Activated naive CD4-positive, alpha-beta T cell treated with anti-CD3 and anti-CD28 coated beads, Interleukin-2, amount 50 U/mL, for 24 hours (primary cell): ENCODE measurements around the gene EPYC.
"Not testable (repeated sequence)": the region's sequence is repeated elsewhere in the genome, so short reads cannot be mapped to it uniquely, and the experiment has no call there.

ENCODE experiments used
- H3K27ac Mint-ChIP-seq: one replicate; pipeline ENCODE4 v1.8.0; 2021; ENCODE audit warnings: mild to moderate bottlenecking, mixed read lengths
- H3K27me3 Mint-ChIP-seq: one replicate; pipeline ENCODE4 v1.8.0; 2021; ENCODE audit warnings: mixed read lengths
- H3K36me3 Mint-ChIP-seq: one replicate; pipeline ENCODE4 v1.8.0; 2021; ENCODE audit warnings: mixed read lengths
- H3K4me1 Mint-ChIP-seq: one replicate; pipeline ENCODE4 v1.8.0; 2021; ENCODE audit warnings: mixed read lengths
- H3K4me3 Mint-ChIP-seq: one replicate; pipeline ENCODE4 v1.8.0; 2021; ENCODE audit warnings: mild to moderate bottlenecking, mixed read lengths
- H3K9me3 Mint-ChIP-seq: one replicate; pipeline ENCODE4 v1.8.0; 2021; ENCODE audit warnings: mixed read lengths

Gene EPYC

DNA sequence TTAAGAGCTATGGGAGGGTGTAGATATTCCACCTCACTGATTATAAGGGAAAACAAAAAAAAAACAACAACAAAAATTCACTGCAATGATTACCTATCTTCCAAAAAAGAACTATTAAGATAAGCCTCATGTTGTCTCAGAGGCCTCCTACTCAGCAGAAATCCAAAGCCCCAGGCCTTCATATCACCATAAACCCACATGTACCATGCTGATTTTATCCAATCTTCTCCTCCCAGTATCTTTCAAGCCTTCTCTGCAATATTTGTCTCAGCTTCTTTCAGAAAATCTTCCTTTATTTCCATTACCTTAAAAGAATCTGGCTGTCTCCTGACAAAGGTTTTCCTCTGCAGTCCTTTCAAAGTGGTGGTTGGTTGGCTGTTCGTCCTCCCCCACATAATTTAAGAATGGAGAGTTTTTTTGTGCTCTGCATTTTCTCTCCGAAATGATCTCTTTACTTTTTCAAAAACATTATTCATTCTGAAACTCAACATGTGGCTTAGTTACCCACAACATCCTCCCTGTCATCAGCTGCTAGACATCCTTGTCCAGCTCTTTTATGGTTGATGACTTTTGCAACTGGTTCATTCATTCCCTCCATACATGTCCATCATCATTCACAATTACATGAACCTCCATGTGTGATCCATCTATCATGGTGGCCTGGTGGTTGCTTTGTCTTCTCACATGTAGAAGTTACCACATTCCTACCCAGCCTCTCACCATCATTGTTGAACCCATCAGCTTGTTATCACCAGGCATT, 2.9 kb upstream of the EPYC start:
- no peaks in the 10 kb centered on the region for H3K36me3 Mint-ChIP-seq
- peaks cover 9% of the 10 kb centered on the region for H3K4me1 Mint-ChIP-seq
- no peak overlapping the region for H3K27ac Mint-ChIP-seq
- peaks cover 6% of the 10 kb centered on the region for H3K27me3 Mint-ChIP-seq
- no peaks in the 10 kb centered on the region for H3K9me3 Mint-ChIP-seq
- H3K4me3 Mint-ChIP-seq, result no peak overlapping the region

- no peaks in the 10 kb centered on the region for H3K27me3 Mint-ChIP-seq
- H3K36me3 Mint-ChIP-seq, result no peaks in the 10 kb centered on the region
- peaks cover 9% of the 10 kb centered on the region for H3K4me1 Mint-ChIP-seq
- H3K9me3 Mint-ChIP-seq, result no peaks in the 10 kb centered on the region
- H3K4me3 Mint-ChIP-seq, result no peak overlapping the region
- no peak overlapping the region for H3K27ac Mint-ChIP-seq
These were observed 1.0 kb downstream of the EPYC start for GRCh38 chr12:91003737-91004136.

DNA sequence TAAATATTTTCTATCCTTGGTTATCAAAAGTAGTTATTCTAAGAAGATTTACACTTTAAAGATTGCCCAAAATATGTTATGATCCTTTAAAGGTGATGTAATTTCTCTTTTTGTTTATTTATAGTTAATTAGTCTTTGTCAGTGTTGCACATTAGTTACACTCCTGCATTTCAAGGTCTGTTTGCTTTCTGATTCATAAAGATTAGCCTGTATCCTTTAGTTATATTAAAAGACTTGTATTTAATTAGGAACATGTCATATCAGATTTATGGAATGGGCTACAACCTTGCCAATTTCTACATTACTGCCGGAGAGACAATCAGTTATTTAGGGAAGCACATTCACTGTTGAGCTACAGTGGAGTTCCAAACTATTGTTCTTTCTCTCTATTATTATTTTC, 3.5 kb downstream of the EPYC start:
- H3K9me3 Mint-ChIP-seq, result no peaks in the 10 kb centered on the region
- H3K27ac Mint-ChIP-seq, result no peak overlapping the region
- no peaks in the 10 kb centered on the region for H3K27me3 Mint-ChIP-seq
- no peak overlapping the region for H3K4me3 Mint-ChIP-seq
- H3K36me3 Mint-ChIP-seq, result no peaks in the 10 kb centered on the region
- H3K4me1 Mint-ChIP-seq, result no peaks in the 10 kb centered on the region

- H3K4me1 Mint-ChIP-seq, result no peaks in the 10 kb centered on the region
- H3K4me3 Mint-ChIP-seq, result no peak overlapping the region
- no peaks in the 10 kb centered on the region for H3K27me3 Mint-ChIP-seq
- H3K36me3 Mint-ChIP-seq, result no peaks in the 10 kb centered on the region
- H3K27ac Mint-ChIP-seq, result no peak overlapping the region
- no peaks in the 10 kb centered on the region for H3K9me3 Mint-ChIP-seq
These were observed 4.8 kb downstream of the EPYC start for GRCh38 chr12:90999966-91000365.

DNA sequence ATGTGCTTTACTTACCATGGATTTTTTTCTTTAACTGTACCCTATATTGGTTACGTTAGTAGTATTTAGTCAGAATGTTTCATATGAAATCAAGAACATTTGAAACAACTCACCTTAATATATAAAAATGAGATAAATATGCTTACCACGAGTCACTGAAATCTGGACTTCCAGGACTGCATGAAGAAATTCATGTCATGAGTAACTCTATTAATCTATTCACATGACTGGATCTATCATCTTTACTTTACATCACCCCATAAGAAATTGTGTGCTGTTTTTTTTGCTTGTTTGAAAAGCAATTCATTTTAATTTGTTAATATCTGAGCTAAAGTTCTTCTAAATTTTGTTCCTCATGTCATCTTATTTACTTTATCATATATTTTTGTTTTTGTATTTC, 5.2 kb downstream of the EPYC start:
- no peaks in the 10 kb centered on the region for H3K27me3 Mint-ChIP-seq
- H3K9me3 Mint-ChIP-seq, result no peaks in the 10 kb centered on the region
- H3K4me1 Mint-ChIP-seq, result no peaks in the 10 kb centered on the region
- no peaks in the 10 kb centered on the region for H3K36me3 Mint-ChIP-seq
- H3K27ac Mint-ChIP-seq, result no peak overlapping the region
- H3K4me3 Mint-ChIP-seq, result no peak overlapping the region

GRCh38 chr12:90995010-90995409, 9.8 kb downstream of the EPYC start:
- Mint-ChIP-seq H3K36me3 (no peaks in the 10 kb centered on the region), H3K27me3 (peaks cover 4% of the 10 kb centered on the region), H3K4me3 (no peak overlapping the region), H3K27ac (no peak overlapping the region), H3K9me3 (no peaks in the 10 kb centered on the region), H3K4me1 (no peaks in the 10 kb centered on the region)

- Mint-ChIP-seq H3K9me3 (peaks cover 3% of the 10 kb centered on the region), H3K4me3 (no peak overlapping the region), H3K36me3 (no peaks in the 10 kb centered on the region), H3K27me3 (peaks cover 8% of the 10 kb centered on the region), H3K27ac (no peak overlapping the region), H3K4me1 (no peaks in the 10 kb centered on the region)
These were observed 12.8 kb downstream of the EPYC start for GRCh38 chr12:90991952-90992465.

DNA sequence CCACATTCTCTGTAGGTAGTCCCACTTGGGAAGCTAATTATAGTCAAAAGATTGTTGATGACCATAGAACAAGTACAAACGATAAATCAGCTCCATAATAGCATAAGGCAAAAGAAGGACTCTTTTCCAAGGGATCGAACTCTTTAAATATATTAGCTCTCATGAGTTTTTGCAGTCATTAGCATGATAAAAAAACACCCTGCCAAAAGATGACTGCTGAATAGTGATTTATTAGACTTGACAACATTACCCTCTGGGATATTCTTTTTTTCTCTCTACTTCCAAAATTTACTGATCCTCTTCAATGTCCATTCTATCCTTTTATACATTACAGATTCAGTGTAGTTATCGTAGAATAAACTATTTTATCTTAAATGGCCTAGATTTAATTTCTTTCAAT, 14.2 kb downstream of the EPYC start:
- Mint-ChIP-seq H3K4me1 (no peaks in the 10 kb centered on the region), H3K4me3 (no peak overlapping the region), H3K36me3 (no peaks in the 10 kb centered on the region), H3K27ac (no peak overlapping the region), H3K9me3 (peaks cover 4% of the 10 kb centered on the region), H3K27me3 (peaks cover 10% of the 10 kb centered on the region)

DNA sequence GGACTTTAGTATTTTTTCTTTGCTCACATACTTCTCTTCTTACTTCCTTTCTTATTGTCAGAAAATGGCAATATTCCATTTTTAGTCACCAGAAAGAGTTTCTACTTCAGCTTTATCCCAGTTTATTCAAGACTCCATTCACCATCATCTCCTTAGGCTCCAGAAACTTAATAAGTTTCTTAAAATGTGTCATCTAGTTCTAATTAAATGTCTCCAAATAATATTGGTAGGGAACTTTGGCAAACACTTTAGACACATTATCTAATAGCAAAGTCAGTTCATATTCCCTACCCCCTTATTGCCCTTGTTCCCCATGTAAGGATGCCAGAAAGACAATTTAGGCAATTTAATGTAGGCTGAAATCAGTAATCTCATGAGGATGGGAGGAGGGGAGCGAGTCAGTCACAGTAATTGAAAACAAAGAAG, 15.1 kb downstream of the EPYC start:
- Mint-ChIP-seq H3K4me3 (no peak overlapping the region), H3K27ac (no peak overlapping the region), H3K4me1 (no peaks in the 10 kb centered on the region), H3K36me3 (no peaks in the 10 kb centered on the region), H3K27me3 (peaks cover 10% of the 10 kb centered on the region), H3K9me3 (peaks cover 4% of the 10 kb centered on the region)

- H3K9me3 Mint-ChIP-seq, result peaks cover 4% of the 10 kb centered on the region
- H3K27ac Mint-ChIP-seq, result no peak overlapping the region
- no peaks in the 10 kb centered on the region for H3K4me1 Mint-ChIP-seq
- H3K27me3 Mint-ChIP-seq, result peaks cover 11% of the 10 kb centered on the region
- H3K4me3 Mint-ChIP-seq, result no peak overlapping the region
- no peaks in the 10 kb centered on the region for H3K36me3 Mint-ChIP-seq
These were observed 17.3 kb downstream of the EPYC start for GRCh38 chr12:90987520-90987919.

- peaks cover 8% of the 10 kb centered on the region for H3K27me3 Mint-ChIP-seq
- H3K4me3 Mint-ChIP-seq, result no peak overlapping the region
These were observed 17.7 kb downstream of the EPYC start for GRCh38 chr12:90987101-90987500.

DNA sequence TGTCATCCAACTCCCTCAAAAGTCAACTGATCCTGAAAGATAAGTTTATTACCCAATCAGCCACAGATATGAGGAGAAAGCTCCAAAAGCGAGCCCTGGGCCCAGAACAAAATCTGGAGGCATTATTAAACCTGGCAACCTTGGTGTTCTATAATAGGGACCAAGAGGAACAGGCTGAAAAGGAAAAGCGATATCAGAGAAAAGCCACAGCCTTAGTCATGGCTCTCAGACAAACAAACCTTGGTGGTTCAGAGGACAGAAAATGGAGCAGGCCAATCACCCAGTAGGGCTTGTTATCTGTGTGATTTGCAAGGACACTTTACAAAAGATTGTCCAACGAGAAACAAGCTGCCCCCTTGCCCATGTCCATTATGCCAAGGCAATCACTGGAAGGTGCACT, 19.4 kb downstream of the EPYC start:
- not testable (repeated sequence) for H3K27ac Mint-ChIP-seq, H3K27me3 Mint-ChIP-seq, H3K9me3 Mint-ChIP-seq, H3K4me1 Mint-ChIP-seq, H3K36me3 Mint-ChIP-seq, H3K4me3 Mint-ChIP-seq

More at GRCh38 chr12:90987101-90987500, 17.7 kb downstream of the EPYC start:
- Mint-ChIP-seq H3K9me3 (peaks cover 4% of the 10 kb centered on the region), H3K27ac (no peak overlapping the region), H3K4me1 (no peaks in the 10 kb centered on the region), H3K36me3 (no peaks in the 10 kb centered on the region)

DNA sequence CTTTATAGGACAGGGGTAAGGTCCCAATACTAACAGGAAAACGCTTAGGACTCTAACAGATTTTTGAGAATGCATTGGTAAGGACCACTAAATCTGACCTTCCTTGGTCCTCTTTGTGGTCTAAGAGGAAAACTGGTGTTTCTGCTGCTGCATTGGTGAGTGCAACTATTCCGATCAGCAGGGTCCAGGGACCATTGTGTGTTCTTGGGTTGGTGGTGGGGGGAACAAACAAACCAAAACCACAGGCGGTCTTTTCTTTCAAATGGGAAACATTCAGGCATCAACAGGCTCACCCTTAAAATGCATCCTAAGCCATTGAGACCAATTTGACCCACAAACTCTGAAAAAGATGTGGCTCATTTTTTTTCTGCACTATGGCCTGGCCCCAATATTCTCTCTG, 20.7 kb downstream of the EPYC start:
- H3K9me3 Mint-ChIP-seq, result peaks cover 4% of the 10 kb centered on the region
- no peak overlapping the region for H3K27ac Mint-ChIP-seq
- H3K4me3 Mint-ChIP-seq, result no peak overlapping the region

DNA sequence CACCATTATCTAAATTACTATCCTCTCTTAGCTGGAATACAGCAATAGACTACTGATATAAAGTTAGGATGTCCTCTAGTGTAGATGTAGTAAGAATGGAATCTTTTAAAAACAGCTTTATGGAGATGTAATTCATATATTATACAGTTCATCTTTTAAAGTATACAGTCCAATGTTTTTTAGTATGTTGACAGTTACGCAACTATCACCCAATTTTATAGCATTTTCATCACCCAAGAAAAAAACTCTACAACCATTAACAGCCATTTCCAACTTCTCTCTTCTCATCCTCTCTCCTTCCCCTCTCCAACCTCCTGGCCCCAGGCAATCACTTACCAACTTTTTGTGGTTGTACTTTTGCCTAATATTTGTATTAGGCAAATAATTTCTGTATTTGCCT, 22.6 kb downstream of the EPYC start:
- H3K27me3 Mint-ChIP-seq, result peaks cover 6% of the 10 kb centered on the region
- no peaks in the 10 kb centered on the region for H3K4me1 Mint-ChIP-seq
- no peaks in the 10 kb centered on the region for H3K36me3 Mint-ChIP-seq
- no peak overlapping the region for H3K4me3 Mint-ChIP-seq
- peaks cover 3% of the 10 kb centered on the region for H3K9me3 Mint-ChIP-seq
- H3K27ac Mint-ChIP-seq, result no peak overlapping the region

More for the DNA sequence above, 20.7 kb downstream of the EPYC start:
- no peaks in the 10 kb centered on the region for H3K4me1 Mint-ChIP-seq
- H3K36me3 Mint-ChIP-seq, result no peaks in the 10 kb centered on the region
- peaks cover 9% of the 10 kb centered on the region for H3K27me3 Mint-ChIP-seq

DNA sequence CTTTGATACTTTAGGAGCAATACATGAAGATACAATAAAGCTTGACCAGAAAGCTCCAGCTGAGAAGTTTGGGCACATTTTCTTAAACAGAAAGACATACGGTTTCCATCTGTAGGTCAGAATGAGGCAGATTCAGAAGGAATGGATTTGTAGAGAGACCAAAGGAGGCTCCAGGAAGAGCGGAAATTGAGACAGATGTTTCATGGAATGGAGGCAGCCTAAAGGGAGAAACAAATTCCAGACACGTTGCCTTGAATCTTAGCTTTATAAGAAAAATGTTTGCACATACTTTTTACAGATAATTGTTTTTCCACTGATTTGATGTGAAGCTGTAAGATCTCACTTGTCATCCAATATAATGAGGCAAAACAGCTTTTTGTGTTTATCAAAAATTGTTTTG, 24.8 kb downstream of the EPYC start:
- Mint-ChIP-seq H3K27ac (no peak overlapping the region), H3K4me1 (no peaks in the 10 kb centered on the region), H3K27me3 (peaks cover 3% of the 10 kb centered on the region), H3K4me3 (no peak overlapping the region), H3K36me3 (no peaks in the 10 kb centered on the region), H3K9me3 (no peaks in the 10 kb centered on the region)

DNA sequence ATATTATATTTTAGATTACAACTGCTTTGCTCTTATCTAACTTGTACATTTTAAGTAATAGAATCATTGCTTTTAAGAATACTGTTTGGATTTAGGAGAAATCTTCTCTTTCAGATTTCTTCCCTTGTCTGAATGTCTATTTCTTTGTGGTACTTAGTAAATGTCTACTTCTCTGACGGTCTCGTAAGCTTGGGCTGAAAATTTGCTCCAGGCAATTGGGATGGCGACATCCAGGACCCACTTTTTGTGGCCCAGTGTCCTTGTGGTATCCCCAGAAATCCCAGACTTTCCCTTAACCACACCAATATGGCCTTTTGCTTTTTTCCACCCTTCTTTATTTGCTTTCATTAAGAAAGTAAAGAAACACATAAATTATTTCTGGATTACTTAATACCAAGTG, 25.8 kb downstream of the EPYC start:
- Mint-ChIP-seq H3K4me1 (no peaks in the 10 kb centered on the region), H3K9me3 (no peaks in the 10 kb centered on the region), H3K27me3 (peaks cover 2% of the 10 kb centered on the region), H3K27ac (no peak overlapping the region), H3K4me3 (no peak overlapping the region), H3K36me3 (no peaks in the 10 kb centered on the region)
